KG1 (cell line): ENCODE data around the gene ARSG.
A peak's percentile ranks its signal among the peaks of the same experiment; 100 is the strongest.
"Not testable (repeated sequence)": the region's sequence is repeated elsewhere in the genome, so short reads cannot be mapped to it uniquely, and the experiment has no call there.

Experiments used
- DNase-seq: peaks from one replicate; lab custom pipeline; 2025; lab: John Stamatoyannopoulos, UW

ARSG gene

DNA sequence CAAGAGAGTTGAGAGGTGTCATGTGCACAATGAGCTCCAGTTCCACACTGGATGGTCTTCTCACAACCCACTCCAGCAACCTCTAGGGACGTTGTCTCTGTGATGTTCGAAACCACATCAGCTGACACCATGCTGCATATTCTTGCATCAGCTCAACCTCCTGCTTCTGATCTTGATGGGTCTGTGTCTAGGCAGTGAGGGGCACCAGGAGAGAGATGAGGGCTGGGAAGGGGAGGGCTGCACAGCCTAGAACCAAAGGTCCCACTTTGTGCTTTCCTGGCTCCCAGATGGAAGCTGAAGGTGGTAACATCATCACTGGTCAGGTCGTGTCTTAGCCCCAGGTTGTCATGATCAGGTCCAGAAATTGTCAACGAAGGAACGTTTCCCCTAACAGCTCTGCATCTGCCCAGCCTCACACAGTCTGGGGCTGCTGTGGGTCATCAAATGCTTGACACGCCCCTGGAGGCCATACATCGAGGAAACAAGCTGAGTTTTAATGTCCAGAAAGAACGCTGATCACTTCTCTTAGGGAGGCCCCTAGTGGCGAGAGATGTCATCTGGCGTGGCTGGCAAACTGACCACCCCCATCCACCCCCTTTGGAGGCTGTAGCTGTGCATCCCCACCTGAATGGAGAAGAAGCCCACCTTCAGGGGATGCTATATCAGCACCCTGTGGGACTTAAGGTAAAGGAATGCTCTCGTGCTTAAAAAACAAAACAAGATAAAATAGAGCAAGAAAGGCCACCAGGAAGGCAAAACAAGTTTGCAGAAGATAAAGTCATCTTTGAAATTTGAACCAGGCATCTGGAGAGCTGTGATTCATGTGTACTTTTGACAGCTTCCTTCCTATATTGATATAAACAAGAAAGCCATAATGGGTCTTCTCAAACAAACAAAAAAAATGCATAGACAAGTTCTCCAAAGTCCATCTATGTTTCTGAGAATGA, 107.7 kb downstream of the ARSG start:
- DNase-seq, result peak; percentile 8

GRCh38 chr17:68399638-68400403, 108.5 kb downstream of the ARSG start:
- no peak for DNase-seq

DNA sequence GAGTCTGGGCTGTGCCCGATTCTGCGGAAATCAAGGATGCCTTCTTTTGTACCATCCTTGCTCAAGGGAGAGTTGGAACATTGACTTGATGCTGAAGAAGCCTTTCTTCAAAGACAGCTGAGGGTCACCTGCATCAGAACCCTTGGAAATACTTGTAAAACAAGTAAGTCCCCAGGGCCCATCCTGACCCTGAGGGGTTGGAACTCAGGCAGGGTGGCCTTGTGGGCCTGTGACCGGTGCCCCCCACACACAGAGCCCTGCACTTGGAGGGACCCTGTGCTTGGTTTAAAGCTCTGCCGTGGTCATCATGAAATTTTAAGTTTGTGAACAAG, 109.1 kb downstream of the ARSG start:
- DNase-seq, result no peak

DNA sequence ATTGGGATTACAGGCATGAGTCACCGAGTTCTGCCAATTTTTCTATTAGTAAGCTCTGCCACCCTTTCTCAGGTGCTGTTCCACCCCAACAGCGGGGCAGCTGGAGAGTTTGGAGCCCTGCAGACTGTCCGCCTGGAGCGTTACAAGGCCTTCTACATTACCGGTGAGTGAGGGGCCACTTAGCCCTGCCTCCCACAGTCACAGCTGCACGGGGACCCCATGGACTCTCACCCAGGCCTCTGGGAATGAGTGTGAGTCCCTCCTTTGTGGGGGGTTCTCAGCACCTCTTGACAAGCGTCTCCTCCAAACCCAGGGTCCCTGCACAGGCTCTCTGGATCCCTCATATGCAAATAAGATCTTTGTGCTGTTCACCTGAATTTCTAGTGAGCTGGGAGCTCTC, 110.0 kb downstream of the ARSG start:
- no peak for DNase-seq

- no peak for DNase-seq
Measured at GRCh38 chr17:68403122-68403521, 111.8 kb downstream of the ARSG start.

- not testable (repeated sequence) for DNase-seq
Measured at GRCh38 chr17:68403837-68404236, 112.5 kb downstream of the ARSG start.

DNA sequence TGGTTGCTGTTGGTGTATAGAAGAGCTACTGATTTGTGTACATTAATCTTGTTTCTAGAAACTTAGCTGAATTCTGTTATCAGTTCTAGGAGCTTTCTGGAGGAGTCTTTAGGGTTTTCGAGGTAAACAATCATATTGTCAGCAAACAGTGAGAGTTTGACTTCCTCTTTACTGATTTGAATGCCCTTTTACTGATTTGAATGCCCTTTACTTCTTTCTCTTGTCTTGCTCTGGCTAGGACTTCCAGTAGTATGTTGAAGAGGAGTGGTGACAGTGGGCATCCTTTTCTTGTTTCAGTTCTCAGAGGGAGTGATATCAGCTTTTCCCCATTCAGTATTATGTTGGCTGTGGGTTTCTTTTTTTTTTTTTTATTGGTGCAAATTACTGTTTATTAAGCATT, 116.4 kb downstream of the ARSG start:
- not testable (repeated sequence) for DNase-seq

DNA sequence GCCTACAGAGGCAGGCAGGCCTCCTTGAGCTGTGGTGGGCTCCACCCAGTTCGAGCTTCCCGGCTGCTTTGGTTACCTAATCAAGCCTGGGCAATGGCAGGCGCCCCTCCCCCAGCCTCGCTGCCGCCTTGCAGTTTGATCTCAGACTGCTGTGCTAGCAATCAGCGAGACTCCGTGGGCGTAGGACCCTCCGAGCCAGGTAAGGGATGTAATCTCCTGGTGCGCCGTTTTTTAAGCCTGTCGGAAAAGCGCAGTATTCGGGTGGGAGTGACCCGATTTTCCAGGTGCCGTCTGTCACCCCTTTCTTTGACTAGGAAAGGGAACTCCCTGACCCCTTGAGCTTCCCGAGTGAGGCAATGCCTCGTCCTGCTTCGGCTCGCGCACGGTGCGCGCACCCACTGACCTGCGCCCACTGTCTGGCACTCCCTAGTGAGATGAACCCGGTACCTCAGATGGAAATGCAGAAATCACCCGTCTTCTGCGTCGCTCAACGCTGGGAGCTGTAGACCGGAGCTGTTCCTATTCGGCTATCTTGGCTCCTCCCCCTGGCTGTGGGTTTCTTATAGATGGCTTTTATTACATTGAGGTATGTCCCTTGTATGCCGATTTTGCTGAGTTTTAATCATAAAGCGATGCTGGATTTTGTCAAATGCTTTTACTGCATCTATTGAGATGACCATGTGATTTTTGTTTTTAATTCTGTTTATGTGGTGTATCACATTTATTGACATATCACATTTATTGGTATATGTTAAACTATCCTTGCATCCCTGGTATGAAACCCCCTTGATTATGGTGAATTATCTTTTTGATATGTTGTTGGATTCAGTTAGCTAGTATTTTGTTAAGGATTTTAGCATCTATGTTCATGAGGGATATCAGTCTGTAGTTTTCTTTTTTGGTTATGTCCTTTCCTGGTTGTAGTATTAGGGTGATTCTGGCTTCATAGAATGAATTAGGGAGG, 122.6 kb downstream of the ARSG start:
- DNase-seq, result not testable (repeated sequence)

DNA sequence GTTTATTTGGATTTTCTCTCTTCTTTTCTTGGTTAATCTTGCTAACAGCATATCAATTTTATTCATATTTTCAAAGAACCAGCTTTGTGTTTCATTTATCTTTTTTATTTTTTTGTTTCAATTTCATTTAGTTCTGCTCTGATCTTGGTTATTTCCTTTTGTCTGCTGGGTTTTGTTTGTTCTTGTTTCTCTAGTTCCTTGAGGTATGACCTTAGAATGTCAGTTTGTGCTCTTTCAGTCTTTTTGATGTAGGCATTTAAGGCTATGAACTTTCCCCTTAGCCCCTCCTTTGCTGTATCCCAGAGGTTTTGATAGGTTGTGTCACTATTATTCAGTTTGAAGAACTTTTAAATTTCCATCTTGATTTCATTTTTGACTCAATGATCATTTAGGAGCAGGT, 123.6 kb downstream of the ARSG start:
- DNase-seq, result not testable (repeated sequence)

DNA sequence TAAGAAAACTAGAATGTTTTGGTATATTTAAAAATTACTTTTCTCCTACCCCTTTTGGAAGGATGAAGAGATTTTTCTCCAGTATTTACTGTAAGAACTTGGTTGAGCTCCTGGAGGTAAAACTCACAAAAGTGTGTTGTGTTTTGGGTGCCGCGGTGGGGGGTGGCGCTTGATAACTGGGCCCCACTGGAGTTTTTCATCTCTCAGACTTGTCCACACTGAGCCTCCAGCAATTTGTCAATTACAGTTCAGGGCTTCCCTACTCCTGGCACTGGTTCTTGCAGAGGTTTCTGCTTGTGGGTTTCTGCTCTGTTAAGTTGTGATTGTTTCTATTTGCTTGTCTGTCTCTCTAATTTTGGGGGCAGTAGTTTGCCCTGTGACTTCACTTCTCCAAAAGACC, 126.0 kb downstream of the ARSG start:
- no peak for DNase-seq

GRCh38 chr17:68418876-68419275, 127.6 kb downstream of the ARSG start:
- no peak for DNase-seq

- no peak for DNase-seq
Measured at GRCh38 chr17:68420065-68420464, 128.8 kb downstream of the ARSG start.

DNA sequence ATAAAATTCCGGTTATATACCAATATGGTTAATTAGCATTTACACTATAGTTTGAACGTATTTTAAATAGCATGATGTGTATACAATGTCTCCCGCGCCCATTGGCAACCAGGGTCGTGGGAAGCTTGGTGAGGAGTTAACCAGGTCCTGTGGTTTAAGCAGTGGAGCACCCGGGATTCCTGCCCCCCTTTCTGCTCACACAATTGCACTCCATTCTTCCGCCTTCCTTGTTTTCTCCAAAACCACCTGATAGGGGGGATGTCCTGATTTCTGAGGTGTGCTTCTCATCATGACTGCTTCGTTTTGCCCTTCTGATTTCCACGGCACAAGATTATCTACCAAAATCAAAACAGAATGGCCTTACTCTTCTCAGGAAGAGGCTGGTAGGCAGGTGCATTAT, 130.2 kb downstream of the ARSG start:
- DNase-seq, result no peak

DNA sequence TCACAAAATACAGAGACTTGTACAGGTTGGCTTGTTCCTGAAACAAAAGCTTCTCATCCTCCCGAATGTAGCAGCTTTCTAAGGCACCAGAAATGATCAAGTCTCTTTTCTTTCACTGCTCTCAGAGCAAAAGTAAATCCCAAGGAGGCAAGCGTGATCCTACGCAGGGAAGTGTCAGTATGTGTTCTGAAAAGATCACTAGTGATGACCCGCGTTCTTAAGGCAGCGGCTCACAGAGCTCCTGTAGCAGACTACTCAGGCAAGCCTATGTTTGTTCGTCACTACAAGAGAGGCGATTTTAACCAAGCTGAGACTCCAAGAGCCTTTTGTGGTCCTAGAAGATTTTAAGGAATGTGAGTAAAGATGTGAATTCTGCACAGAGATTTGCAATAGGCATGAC, 131.5 kb downstream of the ARSG start:
- no peak for DNase-seq

DNA sequence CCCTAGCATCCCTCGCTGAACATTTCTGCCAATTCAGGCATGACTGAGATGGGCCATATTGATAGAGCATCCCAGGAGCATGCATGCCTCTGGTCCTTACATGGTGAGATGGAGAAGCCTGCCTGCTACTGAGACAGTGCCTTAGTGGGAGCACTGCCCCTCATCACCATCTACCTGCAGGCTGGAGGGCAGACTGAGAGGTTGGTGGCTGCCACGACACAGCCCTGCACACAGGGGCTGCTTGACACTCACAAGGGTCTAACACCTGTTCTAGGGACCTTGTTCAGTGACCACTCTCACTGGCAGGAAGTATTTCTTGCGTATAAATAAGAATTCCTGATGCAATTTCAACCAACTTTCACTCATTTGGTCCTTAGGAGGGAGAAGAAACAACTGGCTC, 132.0 kb downstream of the ARSG start:
- DNase-seq, result no peak

DNA sequence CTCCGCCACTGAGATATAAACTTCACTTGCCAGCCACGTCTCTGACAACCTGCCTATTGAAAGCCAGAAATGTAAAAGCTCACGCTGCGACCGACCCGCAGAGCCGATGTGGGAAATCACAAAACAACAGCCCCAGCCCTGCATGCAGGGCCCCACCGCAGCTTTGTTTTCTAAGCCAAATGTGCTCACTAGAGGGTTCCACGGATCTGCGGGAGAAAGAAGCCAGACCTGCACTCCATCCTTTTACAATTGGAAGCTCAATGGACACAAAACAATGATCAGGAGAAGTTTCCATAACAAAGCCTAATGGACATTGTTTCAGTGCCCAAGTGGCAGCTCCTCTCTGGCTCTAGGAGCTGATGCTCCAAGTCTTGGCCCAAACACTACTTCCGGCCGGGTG, 132.9 kb downstream of the ARSG start:
- DNase-seq, result no peak

DNA sequence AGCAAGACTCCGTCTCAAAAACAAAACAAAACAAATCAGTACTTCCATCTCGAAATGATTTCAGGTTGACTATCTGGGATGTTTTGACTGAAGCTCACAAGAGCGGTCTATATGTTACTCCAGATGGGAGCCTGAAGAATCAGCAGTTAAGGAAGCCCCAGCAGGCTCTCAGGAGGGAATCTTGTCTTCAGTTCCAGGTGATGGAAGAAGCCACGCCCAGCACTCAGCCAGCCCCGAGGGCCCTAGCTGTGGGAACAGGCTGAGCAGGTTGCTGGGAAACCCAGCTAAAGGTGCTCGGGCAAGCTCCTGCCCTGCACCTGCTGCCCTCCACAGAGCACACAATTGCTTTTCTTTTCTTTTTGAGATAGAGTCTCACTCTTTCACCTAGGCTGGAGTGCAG, 133.6 kb downstream of the ARSG start:
- DNase-seq, result no peak

- no peak for DNase-seq
Measured at GRCh38 chr17:68425979-68426378, 134.7 kb downstream of the ARSG start.

- no peak for DNase-seq
Measured at GRCh38 chr17:68427575-68427974, 136.3 kb downstream of the ARSG start.

DNA sequence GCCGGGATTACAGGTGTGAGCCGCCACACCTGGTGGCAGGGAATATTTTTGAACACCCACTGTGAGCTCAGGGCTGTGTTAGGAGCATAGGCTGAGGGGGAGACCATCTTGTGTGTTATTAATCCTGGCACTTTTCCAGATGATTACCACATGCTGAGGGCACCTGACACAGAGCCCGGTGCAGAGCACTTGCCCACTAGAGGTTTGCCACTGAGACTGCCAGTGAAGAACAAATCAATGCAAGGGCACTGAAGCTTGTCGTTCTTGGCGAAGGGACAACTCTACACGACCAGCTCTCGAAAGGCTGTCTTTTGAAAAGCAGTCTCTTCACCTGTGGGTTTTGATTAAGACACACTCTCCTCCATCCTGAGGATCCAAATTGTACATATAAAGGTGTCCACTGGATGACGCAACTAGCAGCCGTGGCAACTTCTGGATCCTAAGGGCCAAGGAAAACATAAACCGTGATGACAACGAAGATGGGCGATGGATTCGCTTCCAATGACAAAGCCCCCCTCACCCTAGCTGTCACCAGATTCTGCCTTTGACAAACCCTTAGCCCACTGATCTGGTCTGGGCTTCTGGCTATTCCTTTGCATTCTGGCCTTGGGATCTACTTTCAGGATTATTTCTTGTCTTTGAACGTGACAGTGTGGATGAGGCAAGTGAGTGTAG, 137.3 kb downstream of the ARSG start:
- no peak for DNase-seq

DNA sequence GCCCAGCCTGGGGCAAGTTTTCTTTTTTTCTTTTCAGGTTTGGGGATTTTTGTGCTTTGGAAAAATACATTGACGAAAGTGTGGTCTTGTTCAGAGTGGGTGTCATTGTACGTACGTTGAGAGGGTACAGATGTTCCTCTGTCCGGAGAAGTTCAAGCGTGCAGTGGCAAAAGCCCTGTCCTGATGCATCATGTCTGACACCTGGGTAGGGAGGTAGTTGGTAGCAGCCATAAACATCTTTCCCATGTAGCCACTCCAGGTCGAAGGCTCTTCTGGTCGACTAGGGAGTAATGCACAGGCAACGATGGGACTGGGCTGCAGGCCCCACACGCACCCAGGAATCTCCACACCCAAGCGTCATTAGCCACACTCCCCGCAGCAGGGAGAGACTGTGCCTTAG, 138.6 kb downstream of the ARSG start:
- DNase-seq, result no peak
